Vagina (tissue), 2 donors: ENCODE results near the gene NF2. TPM values are rescaled to one million over a fixed set of nuclear protein-coding genes. Genes with fewer than 3 reads are reported as not detected.

Experiments used
- DNase-seq, 2 donors: peaks; one replicate each; pipeline ENCODE4 v3.0.0-alpha.2; 2017; ENCODE audit errors: extremely low spot score in 2 of 2
- H3K27ac ChIP-seq: fragments of 200-600 bp; sonication (generic); one replicate; pipeline ENCODE4 v1.5.1; 2019
- H3K27me3 ChIP-seq: fragments of 200-600 bp; sonication (generic); one replicate; pipeline ENCODE4 v1.5.1; 2019
- H3K36me3 ChIP-seq, 2 donors: fragments of 200-600 bp; sonication (generic); one replicate each; pipeline ENCODE4 v1.5.1; 2017 to 2019
- H3K4me1 ChIP-seq: fragments of 200-600 bp; sonication (generic); one replicate; pipeline ENCODE4 v1.5.1; 2019
- H3K4me3 ChIP-seq, 2 donors: fragments of 200-600 bp; sonication (generic); 1 replicate in 1 of 2; 2 replicates in 1 of 2; pipeline ENCODE4 v1.5.1; 2016 to 2019
- H3K9me3 ChIP-seq: fragments of 200-600 bp; sonication (generic); one replicate; pipeline ENCODE4 v1.5.1; 2019
- POLR2A ChIP-seq, 2 donors: fragments of 450-650 bp; IDR thresholded peaks; one replicate each; pipeline ENCODE4 v1.6.1; 2017; ENCODE audit warnings: antibody characterized with exemption in 2 of 2, mild to moderate bottlenecking in 2 of 2, moderate library complexity in 2 of 2
- POLR2AphosphoS5 ChIP-seq, 2 donors: sonication (generic); formaldehyde crosslinking; IDR thresholded peaks; one replicate each; pipeline ENCODE4 v1.9.0; 2017; ENCODE audit warnings: antibody characterized with exemption in 2 of 2, mild to moderate bottlenecking in 2 of 2, low read depth in 1 of 2; ENCODE audit not compliant: insufficient read depth in 1 of 2
- intact Hi-C: fragments of 100-400 bp; cut with DNase I; formaldehyde crosslinking; loops from one replicate; pipeline ENCODE4 v1.15.1; 2023
- total RNA-seq: library from RNA; depleted of rRNA; stranded (reverse); fragments of >200 nt; gene quantifications from one replicate; pipeline ENCODE4 v1.2.3, GENCODE V29; 2016
- TF ChIP-seq, protein P1 (sequence below), 3 experiments: fragments of 450-650 bp in 2 of 3; fragments of 200-600 bp in 1 of 3; sonication (generic) in 1 of 3; IDR thresholded peaks; one replicate each; pipeline ENCODE4 v1.5.1; 2017 to 2019; ENCODE audit warnings: antibody characterized with exemption in 3 of 3, mild to moderate bottlenecking in 2 of 3, moderate library complexity in 2 of 3

NF2 gene
- total RNA-seq, 1 donor from 2014 or later, result 15.7 TPM

- H3K27ac ChIP-seq, result no peak overlapping the region
- H3K4me3 ChIP-seq, result no peak overlapping the region
- H3K9me3 ChIP-seq, result no peaks in the 10 kb centered on the region
- no peaks in the 10 kb centered on the region for H3K27me3 ChIP-seq
- H3K4me1 ChIP-seq, result peaks cover 42% of the 10 kb centered on the region
- intact Hi-C loops, result no loop called here
- H3K36me3 ChIP-seq, result peaks cover 0 to 4% of the 10 kb centered on the region in 2 donors
- no peak for DNase-seq
- TF ChIP-seq POLR2AphosphoS5 (IDR thresholded peaks at IDR 0.05; ENCODE audit: insufficient read depth in 1 of 2, low read depth in 1 of 2), result no peak
- TF ChIP-seq POLR2A (IDR thresholded peaks at IDR 0.05), result no peak
- TF ChIP-seq, protein P1, sequence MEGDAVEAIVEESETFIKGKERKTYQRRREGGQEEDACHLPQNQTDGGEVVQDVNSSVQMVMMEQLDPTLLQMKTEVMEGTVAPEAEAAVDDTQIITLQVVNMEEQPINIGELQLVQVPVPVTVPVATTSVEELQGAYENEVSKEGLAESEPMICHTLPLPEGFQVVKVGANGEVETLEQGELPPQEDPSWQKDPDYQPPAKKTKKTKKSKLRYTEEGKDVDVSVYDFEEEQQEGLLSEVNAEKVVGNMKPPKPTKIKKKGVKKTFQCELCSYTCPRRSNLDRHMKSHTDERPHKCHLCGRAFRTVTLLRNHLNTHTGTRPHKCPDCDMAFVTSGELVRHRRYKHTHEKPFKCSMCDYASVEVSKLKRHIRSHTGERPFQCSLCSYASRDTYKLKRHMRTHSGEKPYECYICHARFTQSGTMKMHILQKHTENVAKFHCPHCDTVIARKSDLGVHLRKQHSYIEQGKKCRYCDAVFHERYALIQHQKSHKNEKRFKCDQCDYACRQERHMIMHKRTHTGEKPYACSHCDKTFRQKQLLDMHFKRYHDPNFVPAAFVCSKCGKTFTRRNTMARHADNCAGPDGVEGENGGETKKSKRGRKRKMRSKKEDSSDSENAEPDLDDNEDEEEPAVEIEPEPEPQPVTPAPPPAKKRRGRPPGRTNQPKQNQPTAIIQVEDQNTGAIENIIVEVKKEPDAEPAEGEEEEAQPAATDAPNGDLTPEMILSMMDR (IDR thresholded peaks at IDR 0.05), result no peak
These were observed 89.7 kb downstream of the NF2 start for GRCh38 chr22:29693161-29693560.

DNA sequence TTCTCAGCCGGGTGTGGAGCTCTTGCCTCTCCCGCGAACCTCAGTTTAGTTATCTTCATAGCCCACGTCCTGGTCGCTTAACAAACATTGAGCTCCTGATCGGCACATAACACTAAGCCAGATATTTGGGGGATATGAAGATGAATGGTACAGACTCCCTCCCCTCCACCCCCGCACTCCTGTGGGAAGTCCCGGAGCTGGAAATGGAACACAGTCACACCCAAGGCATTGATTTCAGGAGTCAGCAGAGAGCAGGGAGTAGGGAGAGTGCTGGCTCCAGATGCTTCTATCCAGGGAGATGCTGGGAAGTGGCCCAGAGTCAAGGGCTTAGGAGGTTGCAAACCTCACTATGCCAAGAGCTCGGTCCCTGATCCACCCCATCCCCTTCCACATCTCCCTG lies 90.2 kb downstream of the NF2 start:
- TF ChIP-seq, protein P1 (IDR thresholded peaks at IDR 0.05), result no peak
- TF ChIP-seq POLR2AphosphoS5 (IDR thresholded peaks at IDR 0.05; ENCODE audit: insufficient read depth in 1 of 2, low read depth in 1 of 2), result no peak
- no peak for TF ChIP-seq POLR2A (IDR thresholded peaks at IDR 0.05)
- peaks cover 44% of the 10 kb centered on the region for H3K4me1 ChIP-seq
- intact Hi-C loops, result no loop called here
- H3K9me3 ChIP-seq, result no peaks in the 10 kb centered on the region
- no peak overlapping the region for H3K27ac ChIP-seq
- peaks cover 0 to 4% of the 10 kb centered on the region in 2 donors for H3K36me3 ChIP-seq
- DNase-seq, result no peak
- H3K4me3 ChIP-seq, result no peak overlapping the region
- no peaks in the 10 kb centered on the region for H3K27me3 ChIP-seq

DNA sequence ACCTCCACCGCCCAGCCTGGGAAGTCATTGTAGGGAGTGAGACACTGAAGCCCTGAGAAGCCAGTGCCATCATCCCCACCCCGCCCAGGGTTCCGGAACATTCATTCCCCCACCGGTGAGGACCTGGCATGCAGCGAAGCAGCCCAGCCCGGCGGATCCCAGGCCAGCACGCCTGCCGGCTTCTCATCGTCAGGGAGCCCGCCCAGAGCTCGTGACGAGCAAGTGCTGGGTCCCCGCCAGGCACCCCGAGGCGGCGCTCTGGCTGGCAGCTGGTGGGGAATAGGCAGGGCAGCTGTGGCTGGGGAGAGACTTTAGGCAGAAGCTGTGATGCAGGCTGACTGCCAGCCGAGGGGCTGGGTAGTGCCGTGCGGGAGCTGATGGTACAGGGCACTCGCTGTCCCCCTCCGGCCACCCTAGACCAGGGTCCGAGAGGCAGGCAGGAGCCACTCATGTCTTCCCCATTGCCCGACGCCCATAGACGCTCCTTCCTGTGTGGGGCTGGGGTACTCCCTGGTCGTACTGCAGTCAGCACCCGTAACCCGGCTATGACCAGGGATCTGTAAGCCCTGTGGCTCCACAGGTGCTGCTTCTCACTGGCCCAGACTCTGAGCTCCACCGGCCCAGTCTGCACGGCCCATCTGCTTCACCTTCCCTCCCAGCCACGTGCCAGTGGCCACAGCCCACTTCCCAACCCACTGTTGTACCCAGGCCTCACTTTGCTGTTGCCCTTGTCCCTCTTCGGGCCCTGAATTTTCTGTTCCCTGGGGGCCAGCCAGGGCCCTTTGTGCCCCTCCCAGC lies 91.9 kb downstream of the NF2 start:
- Histone ChIP-seq H3K27ac (no peak overlapping the region), H3K4me3 (no peak overlapping the region), H3K4me1 (peaks cover 34% of the 10 kb centered on the region), H3K9me3 (no peaks in the 10 kb centered on the region), H3K27me3 (no peaks in the 10 kb centered on the region), H3K36me3 (peaks cover 0 to 4% of the 10 kb centered on the region in 2 donors)
- no peak for DNase-seq
- intact Hi-C loops, result no loop called here
- TF ChIP-seq POLR2AphosphoS5 (IDR thresholded peaks at IDR 0.05; ENCODE audit: insufficient read depth in 1 of 2, low read depth in 1 of 2) (no peak), POLR2A (IDR thresholded peaks at IDR 0.05) (no peak)
- TF ChIP-seq, protein P1 (IDR thresholded peaks at IDR 0.05), result no peak

GRCh38 chr22:29697853-29698598 lies 94.6 kb downstream of the NF2 start:
- no peak overlapping the region for H3K4me3 ChIP-seq
- H3K27ac ChIP-seq, result no peak overlapping the region
- H3K27me3 ChIP-seq, result no peaks in the 10 kb centered on the region
- peaks cover 36% of the 10 kb centered on the region for H3K4me1 ChIP-seq
- intact Hi-C loops, result no loop called here
- TF ChIP-seq, protein P1 (IDR thresholded peaks at IDR 0.05), result no peak
- TF ChIP-seq POLR2AphosphoS5 (IDR thresholded peaks at IDR 0.05; ENCODE audit: insufficient read depth in 1 of 2, low read depth in 1 of 2), result no peak
- no peak for TF ChIP-seq POLR2A (IDR thresholded peaks at IDR 0.05)
- DNase-seq, result no peak
- H3K9me3 ChIP-seq, result no peaks in the 10 kb centered on the region
- H3K36me3 ChIP-seq, result peaks cover 0 to 4% of the 10 kb centered on the region in 2 donors
